Suppressor macrophage (primary cell): ENCODE data around the gene CACNA1F.

Experiments used
- DNase-seq, 4 experiments: peaks; one replicate each; pipeline ENCODE4 v3.0.0-alpha.2; 2020 to 2022

The CACNA1F gene

GRCh38 chrX:49257074-49257790, 24.1 kb upstream of the CACNA1F start:
- DNase-seq: no peak

- DNase-seq: no peak
Measured at GRCh38 chrX:49256268-49256995, 23.3 kb upstream of the CACNA1F start.

GRCh38 chrX:49254639-49255038, 21.5 kb upstream of the CACNA1F start:
- DNase-seq: no peak

- no peak for DNase-seq
Measured at GRCh38 chrX:49251325-49251724, 18.2 kb upstream of the CACNA1F start.

- no peak for DNase-seq
Measured at GRCh38 chrX:49250578-49250977, 17.4 kb upstream of the CACNA1F start.

GRCh38 chrX:49250066-49250465, 16.9 kb upstream of the CACNA1F start:
- DNase-seq: no peak

GRCh38 chrX:49249616-49250015, 16.5 kb upstream of the CACNA1F start:
- DNase-seq: no peak

- DNase-seq: no peak
Measured at GRCh38 chrX:49249071-49249470, 15.9 kb upstream of the CACNA1F start.

- no peak for DNase-seq
Measured at GRCh38 chrX:49247916-49248811, 15.0 kb upstream of the CACNA1F start.

GRCh38 chrX:49247346-49247745, 14.2 kb upstream of the CACNA1F start:
- DNase-seq: no peak

GRCh38 chrX:49246541-49246940, 13.4 kb upstream of the CACNA1F start:
- no peak for DNase-seq

- DNase-seq: no peak
Measured at GRCh38 chrX:49244207-49244606, 11.1 kb upstream of the CACNA1F start.

GRCh38 chrX:49243166-49243565, 10.0 kb upstream of the CACNA1F start:
- no peak for DNase-seq

- no peak for DNase-seq
Measured at GRCh38 chrX:49242545-49243066, 9.5 kb upstream of the CACNA1F start.

- DNase-seq: peak; percentile 11 to 38 (median 33)
Measured at GRCh38 chrX:49238735-49239134, 5.6 kb upstream of the CACNA1F start.

- peak; percentile 67 to 84 (median 82) for DNase-seq
Measured at GRCh38 chrX:49237060-49237459, 3.9 kb upstream of the CACNA1F start.

GRCh38 chrX:49233887-49234555, 881 bp upstream of the CACNA1F start:
- DNase-seq: no peak

GRCh38 chrX:49232525-49232924, 615 bp downstream of the CACNA1F start:
- no peak for DNase-seq

- DNase-seq: no peak
Measured at GRCh38 chrX:49231333-49232000, 1.7 kb downstream of the CACNA1F start.

GRCh38 chrX:49230500-49231232, 2.5 kb downstream of the CACNA1F start:
- DNase-seq: peak; percentile 43 to 76 (median 52)

- no peak for DNase-seq
Measured at GRCh38 chrX:49228185-49228584, 5.0 kb downstream of the CACNA1F start.
